Esophagus muscularis mucosa (tissue), 4 donors: ENCODE measurements around the gene E2F6. TPM values are rescaled to one million over a fixed set of nuclear protein-coding genes. Genes with fewer than 3 reads are reported as not detected.

Experiments used
- DNase-seq: peaks from one replicate; pipeline ENCODE4 v3.0.0-alpha.2; 2017; ENCODE audit errors: extremely low spot score
- H3K27ac ChIP-seq, 4 donors: fragments of 200-600 bp; sonication (generic); replicated peaks in 1 of 4; 1 replicate in 3 of 4; 2 replicates in 1 of 4; pipeline ENCODE4 v1.5.1; 2016 to 2019; ENCODE audit warnings: mild to moderate bottlenecking in 1 of 4
- H3K27me3 ChIP-seq, 4 donors: fragments of 200-600 bp; sonication (generic); one replicate each; pipeline versions ENCODE4 v1.5.1 to v1.6.0; 2016 to 2019
- H3K36me3 ChIP-seq, 4 donors: fragments of 200-600 bp; sonication (generic); one replicate each; pipeline ENCODE4 v1.5.1; 2016 to 2019
- H3K4me1 ChIP-seq, 4 donors: fragments of 200-600 bp; sonication (generic); one replicate each; pipeline ENCODE4 v1.5.1; 2016 to 2019
- H3K4me3 ChIP-seq, 4 donors: fragments of 200-600 bp; sonication (generic); 1 replicate in 2 of 4; 2 replicates in 2 of 4; pipeline ENCODE4 v1.5.1; 2016 to 2019; ENCODE audit warnings: mild to moderate bottlenecking in 4 of 4, moderate library complexity in 1 of 4
- H3K9me3 ChIP-seq, 4 donors: fragments of 200-600 bp; sonication (generic); 1 replicate in 3 of 4; 2 replicates in 1 of 4; pipeline ENCODE4 v1.5.1; 2016 to 2019
- CTCF ChIP-seq, 3 experiments: fragments of 200-600 bp in 2 of 3; fragments of 450-650 bp in 1 of 3; sonication (generic) in 2 of 3; IDR thresholded peaks; one replicate each; pipeline ENCODE4 v1.5.1; 2017 to 2019; ENCODE audit warnings: antibody characterized with exemption in 3 of 3, mild to moderate bottlenecking in 2 of 3, moderate library complexity in 1 of 3
- EP300 ChIP-seq: sonication (generic); formaldehyde crosslinking; IDR thresholded peaks from one replicate; pipeline ENCODE4 v1.6.1; 2017; ENCODE audit warnings: antibody characterized with exemption
- POLR2A ChIP-seq: fragments of 450-650 bp; IDR thresholded peaks from one replicate; pipeline ENCODE4 v1.6.1; 2017; ENCODE audit warnings: antibody characterized with exemption, moderate library complexity, mild to moderate bottlenecking, low read depth
- POLR2AphosphoS5 ChIP-seq, 2 donors: sonication (generic); formaldehyde crosslinking; IDR thresholded peaks; one replicate each; pipeline ENCODE4 v1.6.1; 2017; ENCODE audit warnings: antibody characterized with exemption in 2 of 2
- whole genome bisulfite sequencing: methylation state at CpG from one replicate; pipeline ENCODE4 v1.1.5; 2018; 5-methylcytosine and 5-hydroxymethylcytosine counted together
- intact Hi-C: fragments of 100-400 bp; cut with DNase I; formaldehyde crosslinking; loops from one replicate; pipeline ENCODE4 v1.15.1; 2023
- total RNA-seq, 4 donors: library from RNA; depleted of rRNA; stranded (reverse); fragments of >200 nt; gene quantifications; one replicate each; pipeline versions ENCODE4 v1.1.0 to v1.2.1, GENCODE V29; 2016

E2F6 gene
- total RNA-seq, 4 donors from 2014 or later = 10.9 to 18.0 (median 17.0) TPM

GRCh38 chr2:11397513-11397912, 68.4 kb downstream of the E2F6 start:
- 91% methylated on average over 2 of the region's 2 CpGs for WGBS
- Histone ChIP-seq H3K27me3 (no peaks in the 10 kb centered on the region), H3K4me1 (peaks cover 17 to 37% (median 32%) of the 10 kb centered on the region in 4 donors), H3K27ac (no peak overlapping the region), H3K4me3 (no peak overlapping the region), H3K9me3 (no peaks in the 10 kb centered on the region), H3K36me3 (no peaks in the 10 kb centered on the region)
- intact Hi-C loops = no loop called here
- no peak for DNase-seq
- TF ChIP-seq CTCF (IDR thresholded peaks at IDR 0.05) (no peak), EP300 (no peak), POLR2AphosphoS5 (IDR thresholded peaks at IDR 0.05) (no peak), POLR2A (no peak)

GRCh38 chr2:11396467-11397445, 69.2 kb downstream of the E2F6 start:
- TF ChIP-seq POLR2AphosphoS5 (IDR thresholded peaks at IDR 0.05) (no peak), EP300 (no peak), POLR2A (no peak), CTCF (IDR thresholded peaks at IDR 0.05) (no peak)
- Histone ChIP-seq H3K36me3 (no peaks in the 10 kb centered on the region), H3K4me1 (peaks cover 25 to 44% (median 40%) of the 10 kb centered on the region in 4 donors), H3K4me3 (no peak overlapping the region), H3K27me3 (no peaks in the 10 kb centered on the region), H3K27ac (no peak overlapping the region), H3K9me3 (no peaks in the 10 kb centered on the region)
- DNase-seq = no peak
- intact Hi-C loops = no loop called here
- 82% methylated on average over 12 of the region's 15 CpGs for WGBS

- H3K27me3 ChIP-seq = no peaks in the 10 kb centered on the region
- H3K36me3 ChIP-seq = no peaks in the 10 kb centered on the region
- H3K4me1 ChIP-seq = peaks cover 31 to 52% (median 47%) of the 10 kb centered on the region in 4 donors
- no peaks in the 10 kb centered on the region for H3K9me3 ChIP-seq
- TF ChIP-seq CTCF (IDR thresholded peaks at IDR 0.05) (no peak), POLR2AphosphoS5 (IDR thresholded peaks at IDR 0.05) (no peak), POLR2A (no peak), EP300 (no peak)
- H3K27ac ChIP-seq = peak overlapping the region in 1 of 4 donors; percentile 3
- 92% methylated on average over 8 of the region's 8 CpGs for WGBS
- no peak overlapping the region for H3K4me3 ChIP-seq
- no peak for DNase-seq
- intact Hi-C loops = no loop called here
Observed at GRCh38 chr2:11396021-11396420, 69.9 kb downstream of the E2F6 start.

- Histone ChIP-seq H3K36me3 (no peaks in the 10 kb centered on the region), H3K27me3 (no peaks in the 10 kb centered on the region), H3K9me3 (no peaks in the 10 kb centered on the region), H3K4me1 (peaks cover 31 to 57% (median 53%) of the 10 kb centered on the region in 4 donors), H3K4me3 (no peak overlapping the region), H3K27ac (peak overlapping the region in 2 of 4 donors; percentile 3 to 65)
- intact Hi-C loops = no loop called here
- TF ChIP-seq CTCF (IDR thresholded peaks at IDR 0.05) (no peak), EP300 (peak; percentile 40)
- 66% methylated on average over 8 of the region's 11 CpGs for WGBS
- DNase-seq = no peak
Observed at GRCh38 chr2:11395389-11395788, 70.6 kb downstream of the E2F6 start.

Other genes with a start within 250 kb of the E2F6 start
- gene ROCK2, start 121.5 kb downstream of the E2F6 start, total RNA-seq = 100 to 1,000 TPM in 2 of 4 donors, 10 to 100 TPM in 2; 90.0 to 119 (median 101) TPM
- gene GREB1, start 67.9 kb upstream of the E2F6 start, total RNA-seq = 10 to 100 TPM in 1 of 4 donors, 1 to 10 TPM in 3; 3.7 to 11.0 (median 7.7) TPM
- not detected for gene NTSR2, start 204.0 kb upstream of the E2F6 start, total RNA-seq